GM19193 (cell line): ENCODE results near the gene MLPH.

Source experiments
- POLR2A ChIP-seq: IDR thresholded peaks from 4 replicates; pipeline ENCODE4 v1.6.1; 2011; ENCODE audit not compliant: insufficient read depth, insufficient read length; ENCODE audit errors: extremely low read depth

The MLPH gene

DNA sequence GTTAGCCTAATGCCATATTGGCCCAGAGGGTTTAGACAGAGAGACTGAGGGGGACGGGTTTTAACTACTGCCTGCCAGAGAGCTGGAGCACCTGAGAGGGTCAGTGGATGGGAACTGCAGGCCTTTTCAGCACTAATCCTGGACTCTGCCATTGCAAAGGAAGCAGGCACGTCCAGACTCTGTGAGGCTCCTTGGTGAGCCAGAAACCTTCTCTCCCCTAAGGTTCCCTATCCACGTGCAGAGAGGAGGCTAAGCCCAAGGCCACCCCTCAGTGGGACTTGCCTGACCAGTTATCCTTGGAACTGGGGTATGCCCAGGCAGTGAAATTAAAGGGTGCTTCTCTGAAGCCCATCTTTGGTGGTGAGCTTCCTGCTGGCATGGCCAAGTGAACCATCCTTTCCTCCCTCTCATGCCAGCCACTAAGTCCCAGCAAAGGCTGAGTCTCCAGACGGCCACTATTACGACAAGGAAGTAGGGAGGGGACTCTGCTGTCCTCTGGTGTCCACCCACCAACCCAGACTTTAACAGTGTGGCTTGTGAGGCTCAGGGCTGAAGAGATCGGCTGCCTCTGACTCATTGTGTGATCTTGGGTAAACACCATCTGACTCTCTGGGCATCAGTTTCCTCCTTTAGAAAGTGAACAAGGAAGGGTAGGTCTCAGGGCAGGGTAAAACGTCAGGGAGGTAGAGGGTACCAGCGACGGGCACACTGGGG is 3.9 kb upstream of the MLPH start:
- no peak for TF ChIP-seq POLR2A

DNA sequence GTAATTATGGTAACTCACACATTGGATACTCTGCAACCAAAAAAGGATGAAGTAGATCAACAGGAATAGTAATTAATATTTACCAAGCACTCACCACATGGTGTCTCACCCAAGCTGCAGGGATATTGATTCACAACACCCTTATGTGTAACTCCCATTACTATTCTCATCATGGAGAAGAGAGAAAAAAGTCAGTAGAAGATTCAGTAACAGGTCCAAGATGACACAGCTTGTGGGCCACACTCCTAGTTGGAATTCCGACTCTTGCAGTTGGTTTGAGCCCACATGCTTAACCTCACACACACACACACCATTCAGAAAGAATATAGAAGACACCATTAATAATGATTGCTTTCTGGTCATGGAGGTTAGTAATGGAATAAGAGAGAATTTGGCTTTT is 1.7 kb upstream of the MLPH start:
- TF ChIP-seq POLR2A = no peak

DNA sequence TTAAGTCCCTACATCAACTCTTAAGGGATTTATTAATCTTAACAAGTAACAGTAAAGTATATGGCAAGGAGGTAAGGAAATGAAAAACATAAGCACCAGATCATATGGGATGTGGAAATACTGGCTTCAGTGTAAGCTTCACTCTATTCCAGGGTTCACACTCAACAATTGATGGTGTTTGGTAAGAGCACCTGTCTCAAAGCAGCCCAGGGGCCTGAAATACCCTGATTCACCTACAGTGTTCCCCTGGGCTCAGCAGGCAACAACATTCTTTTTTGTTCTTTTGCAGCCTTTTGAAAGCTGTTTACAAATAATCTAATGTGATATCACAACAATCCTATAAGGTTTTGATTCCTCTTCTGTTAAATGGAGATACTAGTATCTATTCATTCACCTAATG is 1.2 kb upstream of the MLPH start:
- no peak for TF ChIP-seq POLR2A

- no peak for TF ChIP-seq POLR2A
Measured at GRCh38 chr2:237486334-237486818, 675 bp upstream of the MLPH start.

GRCh38 chr2:237487496-237487895 is 445 bp downstream of the MLPH start:
- no peak for TF ChIP-seq POLR2A

- TF ChIP-seq POLR2A = no peak
Measured at GRCh38 chr2:237488295-237488694, 1.2 kb downstream of the MLPH start.

DNA sequence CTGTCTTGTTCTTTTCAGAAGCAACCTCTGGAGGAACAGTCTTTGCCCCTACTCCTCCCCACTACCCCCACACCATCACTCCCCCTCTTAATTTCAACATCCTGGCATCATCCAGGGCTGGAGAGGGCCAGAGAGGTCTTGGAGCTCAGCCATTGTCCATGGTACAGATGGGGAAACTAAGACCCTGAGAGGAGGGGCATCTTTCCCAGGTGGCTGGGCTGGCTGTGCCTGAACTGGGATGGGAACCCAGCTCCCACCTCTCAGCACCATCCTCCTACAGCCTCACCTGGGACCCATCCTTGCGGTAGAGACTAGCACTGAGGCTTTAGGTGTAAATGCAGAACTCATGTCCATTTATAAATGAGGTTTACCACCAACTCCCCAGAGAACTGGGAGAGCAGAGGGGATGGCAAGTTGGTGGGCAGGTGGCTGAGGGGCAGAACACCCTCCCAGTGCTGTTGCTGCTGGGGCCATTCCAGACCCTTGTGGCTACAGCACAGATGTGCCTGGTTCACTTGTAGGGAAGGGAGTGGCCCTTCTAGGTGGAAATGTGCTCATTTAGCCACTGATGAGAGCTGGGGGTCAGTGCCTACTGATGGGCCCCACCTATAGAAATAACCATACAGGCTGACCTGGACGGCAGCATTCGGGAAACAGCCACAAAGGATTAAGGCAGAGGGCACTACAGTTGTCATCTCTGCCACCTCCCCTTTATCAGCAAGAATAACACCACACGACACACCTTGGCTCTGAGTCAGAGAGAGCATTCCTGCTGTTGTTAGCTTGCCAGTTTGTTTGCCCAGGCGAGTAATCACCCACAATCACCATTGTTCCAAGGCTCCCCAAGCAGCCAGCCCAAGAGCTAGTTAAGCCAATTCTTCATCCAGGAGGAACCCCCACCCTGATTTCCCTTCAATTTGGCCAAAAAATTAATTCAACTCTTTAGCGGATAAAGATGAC is 2.1 kb downstream of the MLPH start:
- no peak for TF ChIP-seq POLR2A

DNA sequence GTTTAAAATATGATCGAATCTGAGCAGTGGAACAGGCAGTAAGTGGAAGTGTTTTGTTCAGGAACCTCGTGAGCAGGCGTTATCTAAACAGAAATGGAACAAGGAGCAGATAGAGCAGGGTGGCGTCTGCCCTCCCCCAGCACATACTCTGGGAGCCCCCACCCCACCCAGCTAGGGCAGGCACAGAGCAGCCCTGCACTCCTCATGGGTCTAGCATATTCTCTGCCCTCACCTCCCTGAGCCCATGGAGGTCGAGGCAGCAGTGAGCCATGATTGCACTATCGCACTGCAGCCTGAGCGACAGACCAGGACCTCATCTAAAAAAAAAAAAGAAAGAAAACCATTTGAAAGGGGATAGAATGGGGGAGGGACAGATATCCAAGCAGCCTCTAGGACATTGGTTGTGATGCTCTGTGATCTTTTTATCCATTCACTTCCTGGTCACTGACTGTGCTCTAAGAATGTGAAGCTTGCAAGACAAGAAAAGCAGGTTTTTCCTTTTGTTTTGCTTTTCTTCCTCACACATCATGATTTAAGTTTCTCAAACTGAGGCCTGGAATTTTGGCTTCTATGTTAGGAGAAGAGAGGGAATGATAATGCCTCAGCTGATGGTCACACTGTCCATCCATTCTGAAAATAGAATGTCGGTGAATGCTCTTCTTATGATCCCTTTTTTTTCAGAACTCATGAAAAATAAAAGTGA is 3.1 kb downstream of the MLPH start:
- TF ChIP-seq POLR2A = no peak

DNA sequence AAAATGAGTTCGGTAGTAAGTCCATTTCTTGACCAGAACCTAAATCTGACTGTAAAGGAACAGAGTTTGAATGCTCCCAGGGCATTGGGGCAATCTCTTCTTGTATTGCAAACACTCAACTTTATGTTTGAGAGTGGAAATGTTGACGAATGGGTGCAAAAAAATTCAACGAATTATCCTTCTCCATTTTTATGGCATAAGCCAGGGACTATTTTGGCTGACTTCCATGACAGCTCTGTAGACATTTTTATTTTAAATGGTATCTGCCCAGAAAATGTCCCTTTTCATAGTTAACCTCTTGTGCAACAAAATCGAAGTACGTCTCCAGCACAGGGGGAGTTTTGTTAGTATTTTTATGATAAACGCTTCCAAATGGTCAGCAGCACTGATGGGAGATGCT is 3.7 kb downstream of the MLPH start:
- no peak for TF ChIP-seq POLR2A

- no peak for TF ChIP-seq POLR2A
Measured at GRCh38 chr2:237491515-237492118, 4.6 kb downstream of the MLPH start.

DNA sequence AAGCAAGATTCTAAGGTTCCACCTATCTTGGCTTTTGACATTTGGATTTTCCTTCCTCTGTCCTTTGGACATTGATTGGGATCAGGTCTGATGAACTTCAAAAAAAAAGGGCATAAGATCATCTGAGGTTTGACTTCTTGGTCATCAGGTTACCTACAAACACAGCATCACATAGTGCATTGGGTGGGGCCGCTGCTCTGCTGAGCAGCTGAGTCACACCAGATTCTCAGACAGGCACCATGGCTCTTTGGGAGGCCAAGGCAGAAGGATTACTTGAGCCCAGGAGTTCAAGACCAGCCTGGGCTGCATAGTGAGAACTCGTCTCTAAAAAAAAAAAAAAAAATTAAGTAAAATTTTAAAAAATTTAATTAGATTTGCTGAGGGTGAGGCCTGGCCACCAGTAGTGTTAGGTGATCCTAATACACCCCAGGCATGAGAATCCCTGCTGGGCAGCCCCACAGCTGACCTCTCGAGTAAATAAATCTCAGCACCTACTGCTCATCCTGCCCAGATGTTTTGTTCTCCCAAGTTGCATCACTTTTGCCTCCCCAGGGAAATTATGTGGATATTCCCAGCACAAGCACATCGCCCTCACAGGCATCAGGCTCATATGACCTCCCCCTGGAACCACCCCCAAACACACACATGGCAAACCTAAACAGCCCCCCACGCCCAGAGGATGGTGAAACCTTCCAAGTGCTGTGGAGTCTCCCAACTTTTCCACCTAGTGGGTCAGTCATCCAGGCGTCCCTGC is 5.3 kb downstream of the MLPH start:
- TF ChIP-seq POLR2A = no peak

DNA sequence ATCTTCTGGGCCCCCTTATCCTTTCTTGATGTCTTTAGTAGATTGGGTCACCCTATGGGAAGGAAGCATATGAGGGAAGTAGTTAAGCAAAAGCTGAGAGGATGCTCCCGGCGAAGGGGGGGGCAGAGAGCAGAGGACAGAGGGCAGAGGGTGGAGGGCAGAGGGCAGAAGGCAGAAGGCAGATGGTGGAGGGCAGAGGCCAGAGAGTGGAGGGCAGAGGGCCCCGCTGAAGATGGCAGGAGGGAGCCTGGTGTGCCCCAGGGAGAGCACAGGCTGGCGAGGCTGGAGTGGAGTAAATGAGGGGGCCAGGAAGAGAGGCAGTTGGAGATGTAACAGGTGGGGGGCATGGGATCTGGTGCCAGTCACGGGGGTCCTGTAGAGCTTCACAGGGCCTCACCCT is 7.0 kb downstream of the MLPH start:
- TF ChIP-seq POLR2A = no peak

- TF ChIP-seq POLR2A = no peak
Measured at GRCh38 chr2:237495521-237496117, 8.6 kb downstream of the MLPH start.

DNA sequence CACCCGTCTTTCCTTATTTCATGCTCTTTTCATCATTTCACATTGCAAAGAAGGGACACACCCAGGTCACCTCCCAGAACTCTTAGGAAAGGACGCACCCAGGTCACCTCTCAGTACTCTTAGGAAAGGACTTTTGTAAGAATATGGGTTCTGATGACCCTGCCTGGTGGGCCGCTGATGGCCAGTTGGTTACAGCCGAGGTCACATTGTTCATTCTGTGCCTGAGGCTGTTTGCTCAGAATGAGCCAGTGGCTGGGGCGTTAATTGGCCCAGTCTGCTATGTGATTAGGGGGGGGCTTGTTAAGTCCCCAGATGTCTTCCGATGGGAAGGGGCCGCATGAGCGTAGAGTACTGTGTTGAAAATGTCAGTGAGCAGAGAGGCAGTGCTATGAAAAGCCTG is 9.4 kb downstream of the MLPH start:
- TF ChIP-seq POLR2A = no peak
